RWPE1 (cell line): ENCODE results near the gene MED17.

ENCODE experiments used
- CTCF ChIA-PET: fragments of 350-600 bp; sonication (Branson Sonifier 250); formaldehyde crosslinking; extraction: SDS; loops from one replicate; lab custom pipeline; 2021; lab: Yijun Ruan, JAX
- POLR2A ChIA-PET: fragments of 400-600 bp; formaldehyde crosslinking; extraction: SDS; loops from one replicate; lab custom pipeline; 2020; ENCODE audit warnings: antibody characterized with exemption; ENCODE audit not compliant: low non-redundant PET; lab: Yijun Ruan, JAX
- DNase-seq: peaks from one replicate; pipeline ENCODE4 v3.0.0; 2012; ENCODE audit warnings: low spot score
- H3K27ac ChIP-seq: fragments of 450-650 bp; 2 replicates; pipeline ENCODE4 v1.5.1; 2017
- CTCF ChIP-seq: fragments of 450-650 bp; conservative IDR thresholded peaks from 2 replicates; pipeline ENCODE4 v1.5.1; 2017; ENCODE audit warnings: low read depth, mild to moderate bottlenecking

The MED17 gene

DNA sequence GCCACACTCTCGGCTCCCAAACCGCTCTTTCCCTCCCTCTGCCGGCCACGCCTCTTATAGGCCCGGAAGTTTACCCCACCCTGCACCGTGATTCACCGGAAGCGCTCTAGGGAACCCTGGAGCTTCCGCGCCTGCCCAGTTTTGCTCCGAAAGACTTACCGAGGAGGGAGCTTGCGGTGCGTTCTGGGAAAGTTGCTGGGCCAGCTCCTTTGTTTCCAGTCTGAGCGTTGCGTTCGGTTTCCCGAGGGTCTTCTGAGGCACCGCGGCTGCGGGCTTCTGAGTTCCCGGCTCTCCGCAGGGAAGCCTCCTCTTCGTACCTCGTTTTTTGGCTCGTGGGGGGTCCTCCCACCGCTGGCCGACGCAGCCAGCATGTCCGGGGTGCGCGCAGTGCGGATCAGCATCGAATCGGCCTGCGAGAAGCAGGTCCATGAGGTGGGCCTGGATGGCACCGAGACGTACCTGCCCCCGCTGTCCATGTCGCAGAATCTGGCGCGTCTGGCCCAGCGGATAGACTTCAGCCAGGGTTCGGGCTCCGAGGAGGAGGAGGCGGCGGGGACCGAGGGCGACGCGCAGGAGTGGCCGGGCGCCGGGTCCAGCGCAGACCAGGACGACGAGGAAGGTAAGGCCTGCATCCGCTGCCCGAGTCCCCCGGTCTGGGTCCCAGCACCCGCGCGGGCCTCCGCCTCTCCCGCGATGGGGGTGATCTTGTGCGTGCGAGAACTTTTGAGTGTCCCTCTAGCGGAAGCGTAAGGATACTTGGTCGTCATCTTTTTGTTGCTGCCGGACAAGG lies at the start of gene MED17:
Gene MED17, plus strand, starts transcription at position 138 of the 790 bp plus-strand sequence. Its CDS starts 232 bp downstream, at position 370.
- POLR2A ChIA-PET = interaction anchor here (0.9 to 1.3 kb wide), 3 partner anchors 11 to 44 kb away, joined by 3 to 18 read pairs (median 9); partner anchors contain the start of genes C11orf54 and TAF1D

GRCh38 chr11:93734427-93735222 lies 49.5 kb upstream of the MED17 start:
- no peak overlapping the region for H3K27ac ChIP-seq
- DNase-seq = no peak
- no peak for TF ChIP-seq CTCF
- ChIA-PET POLR2A (no interaction called here), CTCF (no interaction called here)

More for the DNA sequence above, at the start of gene MED17:
- peak; percentile 95 for DNase-seq
- peak; percentile 36; the same call in 1 of the 2 replicates for TF ChIP-seq CTCF
- H3K27ac ChIP-seq = peak within 1 kb of the TSS; percentile 91
- CTCF ChIA-PET = interaction anchor here (0.9 to 1.1 kb wide), 2 partner anchors 11 to 60 kb away, joined by 4 read pairs; no protein-coding TSS in a partner anchor

DNA sequence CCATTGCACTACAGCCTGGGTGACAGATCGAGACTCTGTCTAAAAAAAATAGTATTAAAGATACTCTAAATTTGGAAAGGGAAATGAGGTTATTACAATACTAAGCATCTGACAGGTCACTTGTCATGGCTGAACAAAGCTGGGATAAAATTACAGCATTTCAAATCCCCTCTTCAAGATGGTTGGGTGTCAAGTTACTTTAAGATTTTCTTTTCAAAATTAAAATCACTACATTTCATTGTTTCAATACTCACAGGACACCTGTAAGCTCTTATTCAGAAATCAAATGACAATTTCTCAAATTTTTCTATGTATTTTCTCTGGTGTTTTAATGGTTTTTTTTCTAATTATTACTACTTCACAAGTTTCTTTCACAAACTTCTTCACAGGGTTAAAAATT lies 48.5 kb upstream of the MED17 start:
- peak overlapping the region; percentile 35; the same call in 1 of the 2 replicates for H3K27ac ChIP-seq
- DNase-seq = no peak
- TF ChIP-seq CTCF = no peak
- CTCF ChIA-PET = no interaction called here
- POLR2A ChIA-PET = interaction anchor here (0.5 kb wide), 1 partner anchor 9 kb away, joined by 3 read pairs; no protein-coding TSS in a partner anchor

GRCh38 chr11:93736129-93736528 lies 48.0 kb upstream of the MED17 start:
- DNase-seq = no peak
- ChIA-PET CTCF (no interaction called here), POLR2A (interaction anchor here (0.5 kb wide), 1 partner anchor 9 kb away, joined by 3 read pairs; no protein-coding TSS in a partner anchor)
- no peak for TF ChIP-seq CTCF
- no peak overlapping the region for H3K27ac ChIP-seq

DNA sequence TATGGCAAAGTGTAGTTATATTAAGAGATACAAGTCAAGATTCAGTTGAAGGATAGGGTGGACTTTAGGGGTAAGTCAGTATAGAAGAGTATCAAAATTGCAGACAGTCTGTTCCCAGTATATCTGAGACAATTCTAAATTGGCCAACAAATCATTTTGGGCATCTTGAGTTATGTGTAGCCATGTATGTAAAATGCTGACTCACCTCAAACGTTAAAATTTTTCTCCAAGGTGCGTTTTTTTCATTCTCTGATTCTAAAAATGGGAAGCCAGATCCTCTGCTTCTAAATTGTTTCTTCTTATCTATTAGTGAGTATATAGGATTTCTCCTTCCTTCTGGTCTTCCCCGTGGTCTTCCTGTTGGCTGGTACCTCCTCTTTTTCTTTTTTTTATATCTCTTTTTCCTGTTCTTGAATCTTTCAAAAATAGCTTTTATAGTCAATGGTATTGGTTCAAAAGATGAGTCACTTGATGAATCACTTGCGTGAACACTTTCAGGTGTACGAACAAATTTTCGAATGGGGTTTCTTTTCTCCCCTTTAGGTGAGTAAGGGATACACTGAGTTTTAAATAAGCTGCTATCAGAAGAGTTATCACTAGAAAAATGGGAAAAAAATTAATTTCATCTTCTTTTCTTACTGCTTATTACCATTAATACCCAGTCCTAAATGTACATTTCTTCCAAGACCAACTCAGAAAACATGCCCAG lies 46.0 kb upstream of the MED17 start:
- ChIA-PET POLR2A (no interaction called here), CTCF (interaction anchor here (0.6 to 1.1 kb wide), 3 partner anchors 11 to 34 kb away, joined by 3 read pairs; no protein-coding TSS in a partner anchor)
- H3K27ac ChIP-seq = peak overlapping the region; percentile 47; the same call in 1 of the 2 replicates
- TF ChIP-seq CTCF = no peak
- no peak for DNase-seq
